NCI-H526 treated with DMSO at 0.1 percent for 48 hours (cell line): ENCODE data around the gene PPM1H.
"Not testable (repeated sequence)": the region's sequence is repeated elsewhere in the genome, so short reads cannot be mapped to it uniquely, and the experiment has no call there.

Source experiments
- DNase-seq: peaks from one replicate; lab custom pipeline; 2025; lab: John Stamatoyannopoulos, UW

PPM1H gene

GRCh38 chr12:62732861-62733427 is 202.0 kb downstream of the PPM1H start:
- no peak for DNase-seq

- DNase-seq: no peak
Observed at GRCh38 chr12:62731055-62731820, 203.7 kb downstream of the PPM1H start.

- DNase-seq: no peak
Observed at GRCh38 chr12:62730649-62731048, 204.3 kb downstream of the PPM1H start.

GRCh38 chr12:62729579-62730544 is 205.1 kb downstream of the PPM1H start:
- not testable (repeated sequence) for DNase-seq

GRCh38 chr12:62728741-62729140 is 206.2 kb downstream of the PPM1H start:
- DNase-seq: no peak

- DNase-seq: no peak
Observed at GRCh38 chr12:62726471-62726980, 208.4 kb downstream of the PPM1H start.

- no peak for DNase-seq
Observed at GRCh38 chr12:62725781-62726180, 209.2 kb downstream of the PPM1H start.

- no peak for DNase-seq
Observed at GRCh38 chr12:62724947-62725451, 210.0 kb downstream of the PPM1H start.

GRCh38 chr12:62724285-62724684 is 210.7 kb downstream of the PPM1H start:
- DNase-seq: no peak

- DNase-seq: no peak
Observed at GRCh38 chr12:62722971-62723680, 211.8 kb downstream of the PPM1H start.

GRCh38 chr12:62720661-62721330 is 214.2 kb downstream of the PPM1H start:
- DNase-seq: no peak

- no peak for DNase-seq
Observed at GRCh38 chr12:62720025-62720424, 214.9 kb downstream of the PPM1H start.

- DNase-seq: no peak
Observed at GRCh38 chr12:62718762-62719426, 216.1 kb downstream of the PPM1H start.

GRCh38 chr12:62717643-62718042 is 217.3 kb downstream of the PPM1H start:
- no peak for DNase-seq

GRCh38 chr12:62716866-62717525 is 218.0 kb downstream of the PPM1H start:
- no peak for DNase-seq

GRCh38 chr12:62716037-62716436 is 218.9 kb downstream of the PPM1H start:
- DNase-seq: no peak

- no peak for DNase-seq
Observed at GRCh38 chr12:62714774-62715721, 219.9 kb downstream of the PPM1H start.

- DNase-seq: no peak
Observed at GRCh38 chr12:62714181-62714773, 220.7 kb downstream of the PPM1H start.
